Heart left ventricle (tissue), 16 donors: ENCODE measurements around the gene ATP1A1. TPM values are rescaled to one million over a fixed set of nuclear protein-coding genes. Genes with fewer than 3 reads are reported as not detected.

Source experiments
- ATAC-seq, 4 donors: fragments of 200-7000 bp; cut with Tn5 transposase; one replicate each; pipeline ENCODE4 v1.9.1; 2020 to 2022; ENCODE audit warnings: moderate library complexity in 4 of 4, mild to moderate bottlenecking in 3 of 4, moderate number of reproducible peaks in 1 of 4
- DNase-seq, 5 donors: peaks; one replicate each; pipeline ENCODE4 v3.0.0-alpha.2; 2020
- H3K27ac ChIP-seq, 12 donors: fragments of 200-600 bp; sonication (generic) in 4 of 12; one replicate each; pipeline versions ENCODE4 v1.5.0 to v1.8.0; 2016 to 2022; ENCODE audit warnings: mild to moderate bottlenecking in 2 of 12
- H3K27me3 ChIP-seq, 9 donors: fragments of 200-600 bp; sonication (generic) in 2 of 9; one replicate each; pipeline versions ENCODE4 v1.5.1 to v1.8.0; 2016 to 2022; ENCODE audit warnings: mild to moderate bottlenecking in 3 of 9
- H3K36me3 ChIP-seq, 9 donors: fragments of 200-600 bp; sonication (generic) in 2 of 9; one replicate each; pipeline versions ENCODE4 v1.5.0 to v1.8.0; 2018 to 2022; ENCODE audit warnings: mild to moderate bottlenecking in 2 of 9
- H3K4me1 ChIP-seq, 12 donors: fragments of 200-600 bp; sonication (generic) in 4 of 12; one replicate each; pipeline versions ENCODE4 v1.5.0 to v1.8.0; 2016 to 2022; ENCODE audit warnings: mild to moderate bottlenecking in 3 of 12
- H3K4me3 ChIP-seq, 12 donors: fragments of 200-600 bp; sonication (generic) in 4 of 12; one replicate each; pipeline versions ENCODE4 v1.5.0 to v1.8.0; 2017 to 2022; ENCODE audit warnings: mild to moderate bottlenecking in 9 of 12, moderate library complexity in 4 of 12
- H3K9me3 ChIP-seq, 12 donors: fragments of 200-600 bp; sonication (generic) in 4 of 12; one replicate each; pipeline versions ENCODE4 v1.5.0 to v1.8.0; 2016 to 2022; ENCODE audit warnings: mild to moderate bottlenecking in 1 of 12
- POLR2A ChIP-seq, 2 donors: fragments of 450-650 bp; IDR thresholded peaks; one replicate each; pipeline ENCODE4 v1.6.1; 2017; ENCODE audit warnings: antibody characterized with exemption in 2 of 2, mild to moderate bottlenecking in 2 of 2, moderate library complexity in 2 of 2
- WGBS, 4 donors: extraction: QIAGEN DNeasy Blood & Tissue Kit in 2 of 4; methylation state at CpG; one replicate each; pipeline versions ENCODE4 v1.1.5 to v1.1.7; 2013 to 2018; 5-methylcytosine and 5-hydroxymethylcytosine counted together
- intact Hi-C, 10 donors: fragments of 100-400 bp; cut with DNase I; formaldehyde crosslinking; loops; one replicate each; pipeline versions ENCODE4 v1.11.1 to v1.14.2; 2022
- polyA plus RNA-seq, 2 donors: library from polyadenylated mRNA; stranded (reverse); fragments of 200-250 nt; gene quantifications; one replicate each; pipeline ENCODE4 v1.2.3, GENCODE V29; 2013
- total RNA-seq, 9 donors: library from RNA; depleted of rRNA in 2 of 9; stranded (reverse); fragments of >200 nt in 2 of 9; fragmentation: NEBNext Ultra II Directional in 3 of 9; extraction: Animal tissue kit (Norgen Biotek cat#: 25700) in 3 of 9; gene quantifications; one replicate each; pipeline versions ENCODE4 v1.1.0 to v1.2.4, GENCODE V29; 2016 to 2023
- TF ChIP-seq, protein P1 (sequence below), 12 donors: fragments of 200-600 bp; sonication (generic) in 4 of 12; IDR thresholded peaks; one replicate each; pipeline versions ENCODE4 v1.5.0 to v1.8.0; 2018 to 2022; ENCODE audit warnings: antibody characterized with exemption in 12 of 12, mild to moderate bottlenecking in 5 of 12
- donor health status: ischemic (EF 13 %, LVEDD 7.1; RV severe dilation, severe dysfunction).
- donor health status: healthy with polysubstance abuse.
- donor health status: DM: no; HTN: yes; CAD: no.
- donor health status: DM: no; HTN: no; CAD: no.
- donor health status: ischemic (EF 25% LVEDD 6.9; RV normal size, moderate dysfunction).
- donor health status: ischemic (EF 25% LVEDD 5.7; RV mildly dilated, moderate dysfunction).
- donor health status: healthy.
- donor health status: DM: yes; HTN: yes; CAD: no.
- donor health status: ischemic (EF 35%, LVEDD 5.7; RV mildly dilated, moderate dysfunction).
- donor health status: nonischemic (EF 11% LVEDD 7.7; RV severe dilation, severe dysfunction).
- donor health status: DM: yes; HTN: yes; CAD: no.
- donor health status: PGD.
- donor health status: ischemic (EF 29% LVEDD 5.4; RV normal size, mild dysfunction).
- donor health status: nonischemic (EF 23%, LVEDD 6.1; RV moderate dilation, normal function).

ATP1A1 gene
- total and polyA plus RNA-seq, 11 donors, result 115 to 896 (median 241) TPM

DNA sequence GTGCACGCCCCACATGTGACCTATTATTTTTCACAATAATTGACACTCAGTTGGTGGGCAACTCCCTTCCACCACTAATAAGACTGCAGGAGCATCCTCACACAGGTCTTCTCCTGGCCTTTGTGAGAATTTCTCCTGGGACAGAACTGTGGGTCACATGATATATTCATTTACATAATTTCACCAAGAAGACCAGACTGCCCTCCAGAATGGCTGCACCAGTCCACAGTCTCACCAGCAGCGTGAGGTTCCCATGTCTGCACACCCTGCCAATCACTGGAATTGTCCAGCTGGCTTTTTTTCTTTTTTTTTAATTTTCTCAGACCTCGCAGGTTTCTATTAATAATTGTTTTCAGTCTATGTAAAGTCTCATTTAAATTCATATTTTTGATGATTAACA is 41.3 kb downstream of the ATP1A1 start:
- ATAC-seq (no peak), DNase-seq (no peak)
- H3K27ac ChIP-seq, result peak overlapping the region in 6 of 12 donors; percentile 84 to 92 (median 88)
- H3K36me3 ChIP-seq, result peaks cover 0 to 13% (median 0%) of the 10 kb centered on the region in 9 donors
- intact Hi-C loops, result loop anchor here in 2 of 10 donors (5.0 kb wide), 2 partner anchors 37 to 63 kb away; no protein-coding TSS in a partner anchor
- H3K27me3 ChIP-seq, result no peaks in the 10 kb centered on the region
- TF ChIP-seq, protein P1, sequence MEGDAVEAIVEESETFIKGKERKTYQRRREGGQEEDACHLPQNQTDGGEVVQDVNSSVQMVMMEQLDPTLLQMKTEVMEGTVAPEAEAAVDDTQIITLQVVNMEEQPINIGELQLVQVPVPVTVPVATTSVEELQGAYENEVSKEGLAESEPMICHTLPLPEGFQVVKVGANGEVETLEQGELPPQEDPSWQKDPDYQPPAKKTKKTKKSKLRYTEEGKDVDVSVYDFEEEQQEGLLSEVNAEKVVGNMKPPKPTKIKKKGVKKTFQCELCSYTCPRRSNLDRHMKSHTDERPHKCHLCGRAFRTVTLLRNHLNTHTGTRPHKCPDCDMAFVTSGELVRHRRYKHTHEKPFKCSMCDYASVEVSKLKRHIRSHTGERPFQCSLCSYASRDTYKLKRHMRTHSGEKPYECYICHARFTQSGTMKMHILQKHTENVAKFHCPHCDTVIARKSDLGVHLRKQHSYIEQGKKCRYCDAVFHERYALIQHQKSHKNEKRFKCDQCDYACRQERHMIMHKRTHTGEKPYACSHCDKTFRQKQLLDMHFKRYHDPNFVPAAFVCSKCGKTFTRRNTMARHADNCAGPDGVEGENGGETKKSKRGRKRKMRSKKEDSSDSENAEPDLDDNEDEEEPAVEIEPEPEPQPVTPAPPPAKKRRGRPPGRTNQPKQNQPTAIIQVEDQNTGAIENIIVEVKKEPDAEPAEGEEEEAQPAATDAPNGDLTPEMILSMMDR (IDR thresholded peaks at IDR 0.05), result no peak
- TF ChIP-seq POLR2A (IDR thresholded peaks at IDR 0.05), result no peak
- WGBS, 4 donors, result 94 to 96% (median 94%) methylated on average over 3 of the region's 3 CpGs
- H3K4me1 ChIP-seq, result peaks cover 4 to 77% (median 32%) of the 10 kb centered on the region in 12 donors
- no peaks in the 10 kb centered on the region for H3K9me3 ChIP-seq
- H3K4me3 ChIP-seq, result no peak overlapping the region

DNA sequence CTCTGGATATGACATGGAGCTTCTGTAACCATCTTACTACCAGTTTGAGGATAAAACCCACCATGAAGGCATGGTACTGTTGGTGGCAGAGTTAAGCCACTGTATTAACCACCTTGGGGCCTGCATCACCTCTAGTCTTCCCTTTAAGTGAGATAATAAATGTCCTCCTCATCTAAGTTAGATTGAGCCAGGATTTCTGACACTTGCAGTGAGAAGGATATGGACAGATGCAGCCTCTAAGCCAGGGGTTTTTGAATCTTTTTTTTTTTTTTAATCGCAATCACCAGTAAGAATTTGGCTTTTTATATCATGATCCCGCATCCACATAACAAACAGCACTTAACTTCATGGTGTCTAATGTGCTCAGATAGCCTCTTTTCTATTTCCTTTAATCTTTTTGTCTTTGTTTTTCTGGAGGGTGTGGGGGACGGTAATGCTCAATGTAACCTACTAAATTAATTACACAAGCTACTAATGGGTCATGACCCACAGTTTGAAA is 42.2 kb downstream of the ATP1A1 start:
- DNase-seq, result no peak
- ATAC-seq, result no peak
- H3K36me3 ChIP-seq, result peaks cover 0 to 8% (median 0%) of the 10 kb centered on the region in 9 donors
- no peaks in the 10 kb centered on the region for H3K9me3 ChIP-seq
- TF ChIP-seq, protein P1 (IDR thresholded peaks at IDR 0.05), result no peak
- TF ChIP-seq POLR2A (IDR thresholded peaks at IDR 0.05), result no peak
- H3K27me3 ChIP-seq, result no peaks in the 10 kb centered on the region
- WGBS, 4 donors, result 73 to 84% (median 79%) methylated on average over 3 of the region's 3 CpGs
- H3K27ac ChIP-seq, result peak overlapping the region in 10 of 12 donors; percentile 30 to 95 (median 86)
- no peak overlapping the region for H3K4me3 ChIP-seq
- intact Hi-C loops, result loop anchor here in 7 of 10 donors (5.0 kb wide), 5 partner anchors 33 to 72 kb away; partner anchors contain the start of gene ATP1A1 (in 1 of the 7)
- peaks cover 4 to 68% (median 29%) of the 10 kb centered on the region in 12 donors for H3K4me1 ChIP-seq

DNA sequence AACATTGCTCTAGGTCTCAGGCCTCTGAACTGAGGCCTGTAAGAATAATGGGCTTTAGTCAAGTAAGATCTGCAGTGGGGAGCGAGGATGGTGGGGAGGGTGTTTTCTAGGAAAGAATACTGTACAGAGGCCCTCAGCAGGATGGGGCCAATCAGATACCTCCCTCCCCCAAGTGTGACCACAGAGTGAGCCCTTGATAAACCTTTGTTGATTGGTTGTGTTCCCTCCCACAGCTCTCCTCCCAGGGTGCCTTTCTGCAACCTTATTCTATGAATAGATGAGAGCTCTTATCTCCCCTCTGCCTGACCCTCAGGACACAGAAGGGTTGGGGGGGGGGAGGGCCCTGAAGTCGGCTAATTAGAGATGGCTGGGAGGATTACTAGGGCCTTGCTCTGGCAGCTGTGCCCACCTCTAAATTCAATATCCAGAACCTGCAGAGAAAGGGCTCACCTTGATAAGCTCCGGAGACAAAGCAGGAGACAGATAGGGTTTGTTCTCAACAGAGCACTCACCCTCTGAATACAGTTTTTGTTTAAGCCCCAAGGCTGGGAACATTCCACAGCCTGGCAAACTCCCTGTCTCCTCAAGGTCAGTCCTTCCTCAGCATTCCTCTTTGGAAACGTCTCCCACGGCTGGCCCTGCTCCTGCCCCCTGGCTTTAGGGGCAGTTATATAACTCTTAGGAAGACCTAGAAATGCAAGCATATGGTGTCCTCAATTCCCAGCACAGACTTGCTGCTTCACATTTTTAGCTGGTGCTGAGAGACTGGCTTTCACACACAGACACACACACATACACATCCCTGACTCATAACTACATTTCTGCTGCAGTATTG is 42.9 kb downstream of the ATP1A1 start:
- ATAC-seq, result peak; percentile 89 to 92 (median 90)
- peak overlapping the region; percentile 58 to 95 (median 84) for H3K27ac ChIP-seq
- intact Hi-C loops, result loop anchor here in 8 of 10 donors (2.0 to 5.0 kb wide), 6 partner anchors 34 to 71 kb away; partner anchors contain the start of gene ATP1A1 (in 1 of the 8)
- H3K36me3 ChIP-seq, result peaks cover 0 to under 1% (median 0%) of the 10 kb centered on the region in 9 donors
- DNase-seq, result peak in 4 of 5 donors; percentile 47 to 73 (median 60)
- no peak overlapping the region for H3K4me3 ChIP-seq
- H3K4me1 ChIP-seq, result peaks cover 4 to 62% (median 28%) of the 10 kb centered on the region in 12 donors
- H3K27me3 ChIP-seq, result no peaks in the 10 kb centered on the region
- TF ChIP-seq, protein P1 (IDR thresholded peaks at IDR 0.05), result peak in 6 of 12 donors; percentile 6 to 26 (median 16)
- TF ChIP-seq POLR2A (IDR thresholded peaks at IDR 0.05), result no peak
- H3K9me3 ChIP-seq, result no peaks in the 10 kb centered on the region
- WGBS, 4 donors, result 27 to 41% (median 39%) methylated on average over 5 of the region's 5 CpGs
